Retina (tissue), 1 donor: ENCODE data around the gene HBM.
A peak's percentile ranks its signal among the peaks of the same experiment; 100 is the strongest.
"Not testable (repeated sequence)": the region's sequence is repeated elsewhere in the genome, so short reads cannot be mapped to it uniquely, and the experiment has no call there.

Experiments used
- DNase-seq: peaks from one replicate; pipeline ENCODE4 v3.0.0-alpha.2; 2016

Gene HBM

GRCh38 chr16:170088-170507 is 4.3 kb downstream of the HBM start:
- DNase-seq: not testable (repeated sequence)

GRCh38 chr16:170788-171187 is 5.0 kb downstream of the HBM start:
- no peak for DNase-seq

DNA sequence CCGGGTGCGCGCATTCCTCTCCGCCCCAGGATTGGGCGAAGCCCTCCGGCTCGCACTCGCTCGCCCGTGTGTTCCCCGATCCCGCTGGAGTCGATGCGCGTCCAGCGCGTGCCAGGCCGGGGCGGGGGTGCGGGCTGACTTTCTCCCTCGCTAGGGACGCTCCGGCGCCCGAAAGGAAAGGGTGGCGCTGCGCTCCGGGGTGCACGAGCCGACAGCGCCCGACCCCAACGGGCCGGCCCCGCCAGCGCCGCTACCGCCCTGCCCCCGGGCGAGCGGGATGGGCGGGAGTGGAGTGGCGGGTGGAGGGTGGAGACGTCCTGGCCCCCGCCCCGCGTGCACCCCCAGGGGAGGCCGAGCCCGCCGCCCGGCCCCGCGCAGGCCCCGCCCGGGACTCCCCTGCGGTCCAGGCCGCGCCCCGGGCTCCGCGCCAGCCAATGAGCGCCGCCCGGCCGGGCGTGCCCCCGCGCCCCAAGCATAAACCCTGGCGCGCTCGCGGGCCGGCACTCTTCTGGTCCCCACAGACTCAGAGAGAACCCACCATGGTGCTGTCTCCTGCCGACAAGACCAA is 6.7 kb downstream of the HBM start, which contains the start of gene HBA2:
HBA2 (plus strand) TSS at position 503 of the 568 bp plus-strand sequence; CDS start at position 540, 37 bp downstream.
- not testable (repeated sequence) for DNase-seq

DNA sequence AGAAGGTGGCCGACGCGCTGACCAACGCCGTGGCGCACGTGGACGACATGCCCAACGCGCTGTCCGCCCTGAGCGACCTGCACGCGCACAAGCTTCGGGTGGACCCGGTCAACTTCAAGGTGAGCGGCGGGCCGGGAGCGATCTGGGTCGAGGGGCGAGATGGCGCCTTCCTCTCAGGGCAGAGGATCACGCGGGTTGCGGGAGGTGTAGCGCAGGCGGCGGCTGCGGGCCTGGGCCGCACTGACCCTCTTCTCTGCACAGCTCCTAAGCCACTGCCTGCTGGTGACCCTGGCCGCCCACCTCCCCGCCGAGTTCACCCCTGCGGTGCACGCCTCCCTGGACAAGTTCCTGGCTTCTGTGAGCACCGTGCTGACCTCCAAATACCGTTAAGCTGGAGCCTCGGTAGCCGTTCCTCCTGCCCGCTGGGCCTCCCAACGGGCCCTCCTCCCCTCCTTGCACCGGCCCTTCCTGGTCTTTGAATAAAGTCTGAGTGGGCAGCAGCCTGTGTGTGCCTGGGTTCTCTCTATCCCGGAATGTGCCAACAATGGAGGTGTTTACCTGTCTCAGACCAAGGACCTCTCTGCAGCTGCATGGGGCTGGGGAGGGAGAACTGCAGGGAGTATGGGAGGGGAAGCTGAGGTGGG is 7.6 kb downstream of the HBM start:
- not testable (repeated sequence) for DNase-seq

DNA sequence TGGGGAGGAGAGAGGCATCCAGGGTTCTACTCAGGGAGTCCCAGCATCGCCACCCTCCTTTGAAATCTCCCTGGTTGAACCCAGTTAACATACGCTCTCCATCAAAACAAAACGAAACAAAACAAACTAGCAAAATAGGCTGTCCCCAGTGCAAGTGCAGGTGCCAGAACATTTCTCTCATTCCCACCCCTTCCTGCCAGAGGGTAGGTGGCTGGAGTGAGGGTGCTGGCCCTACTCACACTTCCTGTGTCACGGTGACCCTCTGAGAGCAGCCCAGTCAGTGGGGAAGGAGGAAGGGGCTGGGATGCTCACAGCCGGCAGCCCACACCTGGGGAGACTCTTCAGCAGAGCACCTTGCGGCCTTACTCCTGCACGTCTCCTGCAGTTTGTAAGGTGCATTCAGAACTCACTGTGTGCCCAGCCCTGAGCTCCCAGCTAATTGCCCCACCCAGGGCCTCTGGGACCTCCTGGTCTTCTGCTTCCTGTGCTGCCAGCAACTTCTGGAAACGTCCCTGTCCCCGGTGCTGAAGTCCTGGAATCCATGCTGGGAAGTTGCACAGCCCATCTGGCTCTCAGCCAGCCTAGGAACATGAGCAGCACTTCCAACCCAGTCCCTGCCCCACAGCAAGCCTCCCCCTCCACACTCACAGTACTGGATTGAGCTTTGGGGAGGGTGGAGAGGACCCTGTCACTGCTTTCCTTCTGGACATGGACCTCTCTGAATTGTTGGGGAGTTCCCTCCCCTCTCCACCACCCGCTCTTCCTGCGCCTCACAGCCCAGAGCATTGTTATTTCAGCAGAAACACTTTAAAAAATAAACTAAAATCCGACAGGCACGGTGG is 8.4 kb downstream of the HBM start:
- not testable (repeated sequence) for DNase-seq

- no peak for DNase-seq
These were observed 9.5 kb downstream of the HBM start for GRCh38 chr16:175011-175949.

DNA sequence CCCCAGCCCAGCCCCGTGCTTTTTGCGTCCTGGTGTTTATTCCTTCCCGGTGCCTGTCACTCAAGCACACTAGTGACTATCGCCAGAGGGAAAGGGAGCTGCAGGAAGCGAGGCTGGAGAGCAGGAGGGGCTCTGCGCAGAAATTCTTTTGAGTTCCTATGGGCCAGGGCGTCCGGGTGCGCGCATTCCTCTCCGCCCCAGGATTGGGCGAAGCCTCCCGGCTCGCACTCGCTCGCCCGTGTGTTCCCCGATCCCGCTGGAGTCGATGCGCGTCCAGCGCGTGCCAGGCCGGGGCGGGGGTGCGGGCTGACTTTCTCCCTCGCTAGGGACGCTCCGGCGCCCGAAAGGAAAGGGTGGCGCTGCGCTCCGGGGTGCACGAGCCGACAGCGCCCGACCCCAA is 10.2 kb downstream of the HBM start:
- DNase-seq: not testable (repeated sequence)

DNA sequence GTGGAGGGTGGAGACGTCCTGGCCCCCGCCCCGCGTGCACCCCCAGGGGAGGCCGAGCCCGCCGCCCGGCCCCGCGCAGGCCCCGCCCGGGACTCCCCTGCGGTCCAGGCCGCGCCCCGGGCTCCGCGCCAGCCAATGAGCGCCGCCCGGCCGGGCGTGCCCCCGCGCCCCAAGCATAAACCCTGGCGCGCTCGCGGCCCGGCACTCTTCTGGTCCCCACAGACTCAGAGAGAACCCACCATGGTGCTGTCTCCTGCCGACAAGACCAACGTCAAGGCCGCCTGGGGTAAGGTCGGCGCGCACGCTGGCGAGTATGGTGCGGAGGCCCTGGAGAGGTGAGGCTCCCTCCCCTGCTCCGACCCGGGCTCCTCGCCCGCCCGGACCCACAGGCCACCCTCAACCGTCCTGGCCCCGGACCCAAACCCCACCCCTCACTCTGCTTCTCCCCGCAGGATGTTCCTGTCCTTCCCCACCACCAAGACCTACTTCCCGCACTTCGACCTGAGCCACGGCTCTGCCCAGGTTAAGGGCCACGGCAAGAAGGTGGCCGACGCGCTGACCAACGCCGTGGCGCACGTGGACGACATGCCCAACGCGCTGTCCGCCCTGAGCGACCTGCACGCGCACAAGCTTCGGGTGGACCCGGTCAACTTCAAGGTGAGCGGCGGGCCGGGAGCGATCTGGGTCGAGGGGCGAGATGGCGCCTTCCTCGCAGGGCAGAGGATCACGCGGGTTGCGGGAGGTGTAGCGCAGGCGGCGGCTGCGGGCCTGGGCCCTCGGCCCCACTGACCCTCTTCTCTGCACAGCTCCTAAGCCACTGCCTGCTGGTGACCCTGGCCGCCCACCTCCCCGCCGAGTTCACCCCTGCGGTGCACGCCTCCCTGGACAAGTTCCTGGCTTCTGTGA is 11.0 kb downstream of the HBM start, which contains the start of gene HBA1:
HBA1 (plus strand) TSS at position 204 of the 906 bp plus-strand sequence; CDS start at position 241, 37 bp downstream.
- not testable (repeated sequence) for DNase-seq

DNA sequence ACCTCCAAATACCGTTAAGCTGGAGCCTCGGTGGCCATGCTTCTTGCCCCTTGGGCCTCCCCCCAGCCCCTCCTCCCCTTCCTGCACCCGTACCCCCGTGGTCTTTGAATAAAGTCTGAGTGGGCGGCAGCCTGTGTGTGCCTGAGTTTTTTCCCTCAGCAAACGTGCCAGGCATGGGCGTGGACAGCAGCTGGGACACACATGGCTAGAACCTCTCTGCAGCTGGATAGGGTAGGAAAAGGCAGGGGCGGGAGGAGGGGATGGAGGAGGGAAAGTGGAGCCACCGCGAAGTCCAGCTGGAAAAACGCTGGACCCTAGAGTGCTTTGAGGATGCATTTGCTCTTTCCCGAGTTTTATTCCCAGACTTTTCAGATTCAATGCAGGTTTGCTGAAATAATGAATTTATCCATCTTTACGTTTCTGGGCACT is 11.6 kb downstream of the HBM start:
- DNase-seq: no peak

GRCh38 chr16:177981-178667 is 12.3 kb downstream of the HBM start:
- DNase-seq: no peak

DNA sequence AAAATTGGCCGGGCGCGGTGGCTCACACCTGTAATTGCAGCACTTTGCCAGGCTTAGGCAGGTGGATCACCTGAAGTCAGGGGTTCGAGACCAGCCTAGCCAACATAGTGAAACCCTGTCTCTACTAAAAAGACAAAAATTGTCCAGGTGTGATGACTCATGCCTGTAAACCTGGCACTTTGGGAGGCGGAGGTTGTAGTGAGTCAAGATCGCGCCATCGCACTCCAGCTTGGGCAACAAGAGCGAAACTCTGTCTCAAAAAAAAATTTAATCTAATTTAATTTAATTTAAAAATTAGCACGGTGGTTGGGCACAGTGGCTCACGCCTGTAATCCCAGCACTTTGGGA is 12.9 kb downstream of the HBM start:
- no peak for DNase-seq

GRCh38 chr16:179211-180092 is 13.7 kb downstream of the HBM start:
- no peak for DNase-seq

DNA sequence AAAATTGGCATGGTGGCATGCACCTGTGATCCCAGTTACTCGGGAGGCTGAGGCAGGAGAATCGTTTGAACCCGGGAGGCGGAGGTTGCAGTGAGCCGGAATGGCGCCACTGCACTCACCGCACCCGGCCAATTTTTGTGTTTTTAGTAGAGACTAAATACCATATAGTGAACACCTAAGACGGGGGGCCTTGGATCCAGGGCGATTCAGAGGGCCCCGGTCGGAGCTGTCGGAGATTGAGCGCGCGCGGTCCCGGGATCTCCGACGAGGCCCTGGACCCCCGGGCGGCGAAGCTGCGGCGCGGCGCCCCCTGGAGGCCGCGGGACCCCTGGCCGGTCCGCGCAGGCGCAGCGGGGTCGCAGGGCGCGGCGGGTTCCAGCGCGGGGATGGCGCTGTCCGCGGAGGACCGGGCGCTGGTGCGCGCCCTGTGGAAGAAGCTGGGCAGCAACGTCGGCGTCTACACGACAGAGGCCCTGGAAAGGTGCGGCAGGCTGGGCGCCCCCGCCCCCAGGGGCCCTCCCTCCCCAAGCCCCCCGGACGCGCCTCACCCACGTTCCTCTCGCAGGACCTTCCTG is 14.4 kb downstream of the HBM start, which contains the start of gene HBQ1:
HBQ1 (plus strand) TSS at position 359 of the 575 bp plus-strand sequence; CDS start at position 387, 28 bp downstream.
- peak; percentile 54 for DNase-seq

DNA sequence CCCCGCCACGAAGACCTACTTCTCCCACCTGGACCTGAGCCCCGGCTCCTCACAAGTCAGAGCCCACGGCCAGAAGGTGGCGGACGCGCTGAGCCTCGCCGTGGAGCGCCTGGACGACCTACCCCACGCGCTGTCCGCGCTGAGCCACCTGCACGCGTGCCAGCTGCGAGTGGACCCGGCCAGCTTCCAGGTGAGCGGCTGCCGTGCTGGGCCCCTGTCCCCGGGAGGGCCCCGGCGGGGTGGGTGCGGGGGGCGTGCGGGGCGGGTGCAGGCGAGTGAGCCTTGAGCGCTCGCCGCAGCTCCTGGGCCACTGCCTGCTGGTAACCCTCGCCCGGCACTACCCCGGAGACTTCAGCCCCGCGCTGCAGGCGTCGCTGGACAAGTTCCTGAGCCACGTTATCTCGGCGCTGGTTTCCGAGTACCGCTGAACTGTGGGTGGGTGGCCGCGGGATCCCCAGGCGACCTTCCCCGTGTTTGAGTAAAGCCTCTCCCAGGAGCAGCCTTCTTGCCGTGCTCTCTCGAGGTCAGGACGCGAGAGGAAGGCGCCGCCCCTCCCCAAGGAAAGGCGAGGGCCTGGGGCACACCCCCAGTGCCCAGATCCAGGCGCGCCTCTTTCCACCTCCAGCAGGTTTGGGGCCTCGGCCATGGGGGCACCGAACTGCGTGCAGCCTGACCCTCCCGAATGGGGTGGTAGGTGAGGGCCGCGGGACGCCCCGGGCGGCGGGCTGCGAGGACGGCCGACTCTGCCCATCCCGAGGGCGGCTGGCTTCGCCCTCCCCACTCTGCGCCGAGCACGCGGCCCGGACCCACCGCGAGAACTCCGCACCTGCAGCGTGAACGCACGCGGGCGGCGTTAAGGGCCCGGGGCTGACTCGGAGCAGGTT is 15.1 kb downstream of the HBM start:
- DNase-seq: peak; percentile 91

- no peak for DNase-seq
These were observed 15.8 kb downstream of the HBM start for GRCh38 chr16:181565-182021.

DNA sequence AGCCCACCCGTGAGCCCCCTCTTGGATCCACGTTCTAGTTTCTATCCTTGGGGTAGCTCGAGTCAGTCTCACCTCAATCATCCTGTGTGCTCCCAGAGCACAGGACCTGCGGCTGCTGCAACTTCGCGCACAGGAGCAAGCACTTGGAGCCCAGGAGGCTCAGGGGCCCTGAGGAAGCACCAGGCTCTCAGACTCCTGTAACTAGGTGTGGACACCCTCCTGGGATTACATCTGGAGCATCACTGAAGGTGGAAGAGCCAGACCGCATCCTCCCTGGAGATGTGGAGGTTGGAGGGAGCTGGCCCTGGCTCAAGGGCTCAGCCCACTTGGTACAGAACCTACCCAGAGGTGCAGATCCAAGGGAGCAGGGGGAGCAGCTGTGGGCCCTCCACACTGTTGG is 17.2 kb downstream of the HBM start:
- DNase-seq: no peak

GRCh38 chr16:185213-185612 is 19.4 kb downstream of the HBM start:
- DNase-seq: no peak

- no peak for DNase-seq
These were observed 19.9 kb downstream of the HBM start for GRCh38 chr16:185691-186090.
